Stimulated activated CD8-positive, alpha-beta memory T cell treated with anti-CD3 and anti-CD28 coated beads, Interleukin-4, amount 100 ng/mL, for 4 hours (primary cell): ENCODE results near the gene CTDP1.

Source experiments
- DNase-seq, 2 donors: peaks; one replicate each; pipeline ENCODE4 v3.0.0-alpha.2; 2020; ENCODE audit warnings: low read depth in 2 of 2, low spot score in 1 of 2

Gene CTDP1

DNA sequence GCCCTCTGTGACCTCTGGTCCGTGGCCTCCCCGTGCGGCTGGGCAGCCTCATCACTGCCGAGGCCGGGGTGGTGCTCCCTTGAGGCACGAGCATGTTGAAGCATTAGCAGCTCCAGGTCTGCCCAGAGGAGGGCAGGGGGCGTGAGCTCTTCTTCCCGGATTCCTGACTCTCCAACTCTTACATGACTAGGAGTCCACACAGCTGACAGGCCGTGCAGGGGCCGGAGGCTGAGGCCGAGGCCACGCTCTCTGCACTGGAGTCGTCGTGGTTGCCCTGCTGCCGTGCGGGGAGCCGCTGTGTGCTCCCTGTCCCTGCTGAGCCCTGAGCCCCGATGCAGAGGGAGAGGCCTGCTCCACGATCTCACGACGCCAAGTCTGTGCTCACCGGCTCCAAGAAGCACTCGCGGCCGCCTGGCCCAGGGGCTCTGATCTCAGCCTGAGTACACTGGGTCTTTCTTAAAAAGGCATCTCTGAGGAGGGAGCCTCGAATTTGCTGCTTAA, 98.7 kb downstream of the CTDP1 start:
- DNase-seq = no peak

DNA sequence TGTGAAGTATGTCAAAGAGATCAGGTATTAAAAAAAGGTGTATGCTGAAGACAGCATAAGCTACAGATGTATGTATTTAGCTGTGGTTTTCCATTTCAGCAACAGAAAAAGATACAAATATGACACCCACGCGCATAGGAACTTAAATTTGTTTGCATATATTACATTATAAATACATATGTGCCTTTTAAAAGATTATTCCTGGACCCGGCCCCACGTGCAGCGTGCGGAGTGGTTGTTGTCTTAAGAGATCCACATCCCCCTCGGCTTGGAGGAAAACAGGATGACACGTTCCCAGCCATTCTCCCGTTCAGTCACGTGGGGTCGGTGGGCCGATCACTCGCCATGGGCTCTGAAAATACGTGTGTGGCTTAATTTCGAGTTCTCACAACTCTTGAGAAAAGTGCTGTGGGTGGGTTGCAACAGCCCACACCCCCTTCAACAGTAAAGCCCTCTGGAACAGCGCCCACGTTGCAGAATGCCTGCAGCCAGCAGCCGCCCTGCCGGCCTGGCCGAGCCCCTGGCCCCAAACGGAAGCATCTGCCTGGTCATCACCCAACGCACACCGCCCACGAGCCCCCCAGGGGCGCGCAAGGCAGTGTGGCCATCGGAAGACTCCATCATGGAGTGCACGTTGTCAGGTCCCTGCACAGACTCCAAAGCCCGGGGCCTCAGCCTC, 99.6 kb downstream of the CTDP1 start:
- no peak for DNase-seq

DNA sequence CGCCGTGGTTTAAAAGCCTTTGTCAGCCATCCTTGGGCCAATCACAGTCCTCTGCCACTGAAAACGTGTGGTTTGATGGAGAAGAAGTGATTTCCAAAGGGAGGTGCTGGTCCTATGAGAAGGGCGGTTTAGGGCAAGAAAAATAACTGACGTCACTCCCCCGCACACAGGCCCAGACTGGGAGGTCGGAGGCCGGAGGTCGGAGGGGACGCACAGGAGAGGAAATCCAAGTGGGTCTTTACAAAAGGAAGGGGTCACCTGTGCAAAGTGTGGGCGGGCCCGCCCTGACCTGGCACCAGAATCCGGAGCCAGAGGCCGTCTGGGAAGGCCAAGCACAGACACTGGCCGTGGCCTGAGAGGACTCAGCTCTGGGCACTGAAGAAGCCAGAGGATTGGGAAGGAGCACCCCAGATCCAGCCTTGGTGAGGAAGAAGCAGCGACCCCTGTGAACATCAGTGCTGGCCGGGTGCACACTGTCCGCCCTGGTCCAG, 100.1 kb downstream of the CTDP1 start:
- DNase-seq = no peak

DNA sequence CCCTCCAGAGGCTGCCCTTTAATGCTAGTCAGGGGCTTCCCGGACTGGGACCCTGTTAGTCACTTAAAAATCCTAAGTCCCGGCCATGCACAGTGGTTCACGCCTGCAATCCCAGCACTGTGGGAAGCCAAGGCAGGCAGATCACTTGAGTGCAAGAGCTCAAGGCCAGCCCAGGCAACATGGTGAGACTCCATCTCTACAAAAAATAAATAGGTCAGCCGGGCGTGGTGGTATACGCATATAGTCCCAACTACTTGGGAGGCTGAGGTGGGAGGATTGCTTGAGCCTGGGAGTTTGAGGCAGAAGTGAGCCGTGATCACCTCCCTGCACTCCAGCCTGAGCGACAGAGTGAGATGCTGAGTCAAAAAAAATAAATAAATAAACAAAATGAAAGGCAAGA, 100.9 kb downstream of the CTDP1 start:
- no peak for DNase-seq

DNA sequence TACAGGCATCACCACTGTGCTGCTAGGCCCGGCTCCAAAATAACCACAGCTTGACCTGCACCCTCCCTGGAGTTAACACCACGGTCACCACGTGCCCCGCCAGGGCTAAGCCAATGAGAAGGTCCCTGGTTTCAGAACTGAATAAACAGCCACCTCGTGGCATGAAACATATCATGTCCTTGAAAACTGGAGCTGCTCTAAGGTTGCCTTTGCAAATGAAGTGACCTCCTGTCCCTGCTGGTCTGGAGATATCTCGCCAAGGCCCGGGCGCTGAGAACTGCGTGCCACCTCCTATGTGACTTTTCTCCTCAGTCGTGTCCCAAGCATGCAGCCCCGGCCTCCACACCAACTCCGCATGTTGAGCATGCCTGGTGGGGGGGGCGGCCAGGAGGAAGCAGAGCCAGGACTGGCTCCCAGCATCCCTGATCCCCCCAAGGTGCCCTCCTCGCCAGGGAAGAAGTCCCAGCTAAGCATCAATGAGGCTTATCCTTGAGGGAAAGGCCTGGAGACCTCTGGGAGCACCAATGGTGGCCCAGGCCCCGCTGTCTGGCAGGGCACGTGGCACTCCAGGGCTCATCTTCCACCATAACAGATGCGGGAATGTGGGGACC, 101.8 kb downstream of the CTDP1 start:
- no peak for DNase-seq

DNA sequence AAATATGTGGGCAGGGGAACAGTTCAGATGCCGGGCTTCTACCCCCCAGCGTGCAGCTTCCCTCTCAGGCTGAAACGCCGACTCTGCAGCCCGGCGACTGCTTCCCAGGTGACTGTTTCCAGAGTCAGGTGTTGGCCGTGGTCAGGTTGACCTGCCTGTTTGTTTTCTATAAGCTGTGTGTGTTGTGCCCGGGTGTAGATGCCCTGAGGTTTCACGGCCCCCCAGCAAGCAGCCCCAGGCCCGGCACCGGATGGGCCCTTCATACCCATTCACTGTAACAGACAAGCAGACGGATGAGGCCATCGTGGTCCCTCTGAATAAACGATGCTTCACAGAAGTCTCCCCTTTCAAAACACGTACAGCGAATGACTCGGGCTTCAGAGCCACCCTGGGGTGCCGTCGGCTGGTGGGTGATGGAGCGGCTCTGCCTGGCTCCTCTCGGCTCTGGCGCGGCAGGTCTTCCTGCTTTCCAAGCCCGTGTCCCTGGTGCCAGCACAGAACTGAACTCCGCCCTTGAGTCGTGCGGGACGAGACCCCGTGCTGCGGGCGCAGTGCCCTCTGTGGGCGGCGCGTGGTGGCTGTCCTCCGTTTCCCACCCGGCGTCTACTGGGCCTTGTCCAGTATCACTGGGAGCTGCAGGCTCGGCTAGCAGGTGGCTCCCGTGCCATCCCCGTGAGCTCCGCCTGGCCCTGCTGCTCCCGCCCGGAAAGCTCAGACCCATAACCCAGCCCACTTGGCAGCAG, 103.1 kb downstream of the CTDP1 start:
- no peak for DNase-seq

DNA sequence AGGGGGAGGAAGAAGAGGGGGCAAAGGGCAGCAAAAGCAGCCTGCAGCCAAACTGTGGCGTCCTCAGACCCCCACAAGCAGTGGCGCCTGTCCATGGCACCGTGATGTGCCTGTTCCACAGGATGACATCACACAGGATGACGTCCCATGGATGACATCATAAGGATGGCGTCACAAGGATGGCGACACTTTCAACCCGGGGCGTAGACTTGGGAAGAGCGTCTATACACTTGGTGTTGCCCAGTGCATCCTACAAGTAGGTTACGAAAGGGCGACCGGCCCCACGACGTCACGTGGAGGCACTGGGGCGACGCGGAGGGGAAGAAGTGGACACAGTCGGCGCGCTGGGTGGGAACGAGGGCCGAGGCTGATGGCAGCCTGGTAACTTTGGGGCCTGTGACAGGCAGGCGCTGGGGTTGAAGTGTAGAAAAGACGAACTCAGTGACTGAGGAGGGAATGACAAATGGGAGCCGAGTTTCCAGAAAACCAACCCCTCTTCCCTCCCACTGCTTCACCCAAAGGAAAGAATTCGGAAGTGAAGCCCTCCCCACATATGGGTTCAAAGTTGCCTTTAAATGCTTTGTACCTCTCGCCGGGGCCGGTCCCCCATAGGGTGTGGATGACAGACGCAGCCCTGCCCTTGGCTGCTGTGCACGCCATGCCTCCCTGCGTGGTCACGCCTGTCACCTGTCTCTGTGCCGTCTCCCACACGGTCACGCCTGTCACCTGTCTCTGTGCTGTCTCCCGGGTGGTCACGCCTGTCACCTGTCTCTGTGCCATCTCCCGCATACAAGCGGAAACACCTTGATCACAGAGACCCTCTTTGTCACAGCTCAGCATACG, 104.7 kb downstream of the CTDP1 start:
- no peak for DNase-seq

DNA sequence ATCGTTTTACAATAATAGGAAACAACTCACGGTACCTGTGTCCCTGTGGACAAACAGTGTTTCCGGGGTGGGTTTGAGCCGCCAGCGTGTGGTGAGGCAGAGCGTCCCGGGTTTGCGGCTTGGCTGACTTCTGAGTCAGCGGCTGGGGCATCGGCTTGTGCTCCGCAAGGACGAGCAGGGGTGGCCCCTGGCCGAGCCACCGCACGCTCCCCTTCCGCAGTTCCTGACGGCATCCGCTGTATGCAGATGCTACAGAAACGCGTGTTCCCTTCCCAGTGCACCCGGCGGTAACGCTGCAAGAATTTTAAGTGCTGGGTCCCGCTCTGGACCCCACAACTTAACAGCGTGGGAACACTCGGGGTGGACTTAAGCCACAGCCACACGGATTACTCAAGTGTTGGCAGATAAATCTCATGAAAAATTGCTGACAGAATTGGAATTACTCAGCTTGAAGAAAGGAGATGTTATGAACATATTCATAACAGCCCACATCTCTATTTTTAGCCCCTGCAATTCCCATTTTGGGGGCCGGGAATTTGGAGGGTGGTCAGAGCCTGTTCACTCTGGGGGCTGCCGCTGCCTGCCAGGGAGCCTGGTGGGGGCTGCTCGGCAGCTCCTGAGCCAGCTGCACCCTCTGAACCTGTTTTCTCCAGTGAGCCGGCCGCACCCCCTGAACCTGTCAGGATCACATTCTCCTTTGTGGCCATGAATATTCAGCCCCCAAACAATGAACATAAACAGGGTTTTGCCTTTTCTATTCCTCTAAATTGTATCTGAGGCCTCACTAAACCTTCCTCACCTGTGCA, 105.6 kb downstream of the CTDP1 start:
- no peak for DNase-seq

DNA sequence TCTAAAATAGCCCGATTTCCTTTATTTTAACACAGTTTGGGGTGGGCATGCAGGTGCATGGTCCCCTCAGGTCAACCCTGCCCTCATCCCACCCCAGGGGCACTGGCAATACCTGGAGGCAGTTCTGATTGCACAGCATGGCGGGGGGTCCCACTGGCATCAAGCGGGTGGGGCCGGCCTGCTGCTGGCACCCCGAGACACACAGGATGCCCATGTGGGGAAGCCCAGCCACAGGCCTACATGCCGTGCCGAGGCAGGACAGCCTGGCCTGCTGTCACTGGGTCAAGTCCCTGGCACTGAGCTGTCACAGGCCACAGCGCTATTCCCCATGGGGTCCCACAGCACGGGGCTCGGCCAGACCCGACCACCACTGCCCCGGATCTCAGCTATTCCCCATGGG, 106.2 kb downstream of the CTDP1 start:
- no peak for DNase-seq

DNA sequence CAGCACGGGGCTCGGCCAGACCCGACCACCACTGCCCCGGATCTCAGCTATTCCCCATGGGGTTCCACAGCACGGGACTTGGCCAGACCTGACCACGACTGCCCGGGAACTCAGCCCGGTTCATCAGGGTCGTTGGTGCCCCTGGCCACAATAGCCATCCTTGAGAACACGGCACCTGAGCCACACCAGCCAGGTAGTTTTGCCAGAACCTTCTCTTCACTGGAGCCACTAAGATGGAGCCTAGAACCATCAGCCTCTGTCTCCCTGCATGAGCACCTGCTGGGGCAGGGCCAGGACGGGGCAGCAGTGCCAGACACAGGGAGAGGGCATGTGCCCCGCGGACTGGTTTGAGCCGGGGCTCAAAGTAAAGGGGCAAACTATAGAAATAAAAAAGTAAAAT, 106.7 kb downstream of the CTDP1 start:
- no peak for DNase-seq

DNA sequence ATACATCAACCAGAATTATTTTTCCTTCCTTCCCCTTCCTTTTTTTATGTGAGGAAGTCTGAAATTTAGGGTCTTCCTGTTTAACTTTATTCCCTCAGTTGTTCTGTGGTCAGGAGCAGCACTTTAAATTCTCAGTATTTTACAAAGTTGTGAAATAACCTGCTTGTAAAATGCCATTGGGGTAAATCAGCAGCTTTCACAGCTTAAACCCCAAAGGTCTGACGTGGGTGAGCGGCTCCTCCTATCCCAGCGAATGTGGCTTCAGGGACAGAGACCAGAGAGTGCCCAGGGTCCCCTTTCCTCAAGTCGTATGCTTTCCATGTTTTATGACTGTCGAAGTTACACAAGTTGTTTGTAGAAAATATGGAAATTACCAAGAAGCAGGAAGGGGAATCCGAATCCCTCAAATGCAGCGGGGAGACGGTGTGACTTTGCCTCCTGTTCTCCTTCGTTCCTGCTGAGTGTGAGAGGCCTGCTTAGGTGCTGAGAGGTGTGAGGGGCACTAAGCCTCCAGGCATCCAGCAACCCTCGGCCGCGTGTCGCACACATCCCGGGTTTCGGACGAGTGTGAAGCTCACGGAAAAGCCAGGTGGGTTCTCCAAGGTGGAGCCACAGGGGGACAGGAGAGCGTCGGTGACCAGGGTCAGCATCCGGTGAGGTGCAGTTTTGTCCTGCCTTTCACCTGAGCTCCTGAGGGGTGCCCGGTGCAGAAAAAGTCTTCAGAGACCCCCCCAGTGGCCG, 107.4 kb downstream of the CTDP1 start:
- DNase-seq = no peak

DNA sequence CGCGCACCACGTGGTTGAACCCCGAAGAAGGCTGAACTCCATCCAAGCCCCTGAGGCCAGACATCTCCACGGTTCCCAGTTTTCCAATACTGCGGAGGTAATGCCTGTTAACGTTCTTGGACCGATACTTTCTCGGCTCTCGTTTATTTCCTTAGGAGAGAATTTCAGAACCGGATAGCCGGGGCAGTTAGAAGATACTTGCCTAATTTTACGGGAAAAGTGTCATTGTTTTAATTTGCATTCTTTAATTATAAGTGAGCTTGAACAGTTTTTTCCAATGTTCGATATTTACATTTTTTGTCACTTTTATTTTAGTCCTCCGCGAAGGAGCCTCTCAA, 107.9 kb downstream of the CTDP1 start:
- DNase-seq = no peak

DNA sequence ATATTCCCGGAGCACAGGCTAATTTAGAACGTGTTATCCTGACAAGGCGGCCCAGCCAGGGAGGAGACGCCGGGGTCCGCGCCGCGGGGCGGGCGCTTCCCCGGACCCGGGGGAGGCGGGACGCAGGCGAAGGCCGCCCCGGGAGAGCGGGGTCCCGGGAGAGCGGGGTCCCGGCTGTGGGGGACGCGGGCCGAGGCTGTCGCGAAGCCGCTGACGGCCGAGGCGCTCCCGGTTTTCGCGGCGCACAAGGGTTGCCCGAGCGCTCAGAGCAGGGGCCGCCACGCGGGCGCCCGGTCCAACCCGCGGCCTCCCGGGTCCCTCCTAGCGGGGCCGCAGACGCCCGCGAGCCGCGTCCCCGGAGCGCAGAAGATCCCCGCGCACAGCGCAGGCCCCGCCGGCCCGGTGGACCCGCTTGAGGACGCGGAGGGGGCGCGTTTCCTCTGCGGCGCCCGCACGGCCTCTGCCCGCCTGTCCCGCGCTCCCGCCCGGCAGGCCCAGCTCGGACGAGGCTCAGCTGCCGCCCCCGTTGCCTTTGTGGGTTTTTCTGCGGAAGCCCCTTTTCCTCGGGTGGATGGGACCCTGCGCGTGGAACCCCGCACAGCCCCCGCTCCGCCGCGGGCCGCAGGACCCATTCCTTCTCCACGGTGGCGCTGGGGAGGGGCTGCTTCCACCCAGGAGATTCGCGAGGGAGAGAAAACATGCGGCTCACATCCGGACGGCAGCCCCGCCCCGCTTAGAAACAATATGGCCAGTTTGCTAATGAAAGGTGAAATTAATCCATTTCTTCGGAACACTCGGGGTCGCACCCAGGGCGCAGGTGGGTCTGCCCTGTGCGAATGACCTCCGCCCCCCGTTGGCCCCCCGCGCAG, 108.5 kb downstream of the CTDP1 start:
- DNase-seq = no peak

DNA sequence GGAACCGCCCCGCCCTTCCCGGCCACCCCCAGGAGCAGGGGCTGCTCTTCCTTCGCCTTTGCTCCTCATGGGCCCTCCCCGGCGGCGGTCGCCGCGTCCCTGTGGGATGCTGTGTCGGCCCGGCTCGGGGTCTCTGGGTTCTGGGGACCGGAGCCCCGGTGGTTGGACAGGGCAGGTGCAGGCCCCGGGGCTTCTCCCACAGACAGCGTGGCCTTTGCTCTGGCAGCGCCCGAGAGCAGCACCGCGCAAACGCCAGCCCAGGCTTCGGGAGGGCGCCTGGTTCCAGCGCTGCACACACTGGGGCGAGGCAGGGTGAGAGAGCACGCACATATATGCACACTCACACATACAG, 109.1 kb downstream of the CTDP1 start:
- DNase-seq = no peak

DNA sequence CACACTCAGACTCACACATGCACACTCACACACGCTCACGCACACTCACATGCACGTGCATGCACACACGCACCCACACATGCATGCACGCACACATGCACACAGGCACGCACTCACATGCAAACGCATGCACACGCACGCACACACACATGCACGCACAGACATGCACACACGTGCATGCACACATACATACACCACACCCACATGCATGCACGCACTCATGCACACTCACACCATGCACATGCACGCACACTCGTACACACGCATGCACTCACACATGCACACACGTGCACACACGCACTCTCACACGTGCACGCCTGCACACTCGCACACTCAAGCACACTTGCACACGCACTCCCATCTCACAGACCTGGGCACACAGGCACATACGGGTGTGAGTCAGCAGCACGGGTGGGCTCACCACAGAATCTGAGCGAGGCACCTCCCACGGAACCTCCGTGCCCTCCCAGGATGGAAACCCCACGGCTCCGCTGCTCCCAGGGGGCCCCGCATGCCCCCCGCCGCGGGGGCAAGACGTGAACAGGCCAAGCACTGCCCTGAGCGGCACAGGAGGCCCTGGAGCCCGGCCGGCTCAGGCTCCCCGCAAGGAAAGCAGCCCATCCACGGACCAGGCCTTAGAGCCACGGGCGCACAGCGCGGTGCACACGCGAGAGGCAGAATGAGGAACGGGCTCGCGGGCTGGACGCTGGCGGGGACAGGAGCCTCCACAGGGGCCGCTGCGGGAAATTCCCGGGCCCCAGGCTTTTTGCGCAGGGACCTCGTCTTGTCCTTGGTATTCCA, 109.7 kb downstream of the CTDP1 start:
- no peak for DNase-seq

DNA sequence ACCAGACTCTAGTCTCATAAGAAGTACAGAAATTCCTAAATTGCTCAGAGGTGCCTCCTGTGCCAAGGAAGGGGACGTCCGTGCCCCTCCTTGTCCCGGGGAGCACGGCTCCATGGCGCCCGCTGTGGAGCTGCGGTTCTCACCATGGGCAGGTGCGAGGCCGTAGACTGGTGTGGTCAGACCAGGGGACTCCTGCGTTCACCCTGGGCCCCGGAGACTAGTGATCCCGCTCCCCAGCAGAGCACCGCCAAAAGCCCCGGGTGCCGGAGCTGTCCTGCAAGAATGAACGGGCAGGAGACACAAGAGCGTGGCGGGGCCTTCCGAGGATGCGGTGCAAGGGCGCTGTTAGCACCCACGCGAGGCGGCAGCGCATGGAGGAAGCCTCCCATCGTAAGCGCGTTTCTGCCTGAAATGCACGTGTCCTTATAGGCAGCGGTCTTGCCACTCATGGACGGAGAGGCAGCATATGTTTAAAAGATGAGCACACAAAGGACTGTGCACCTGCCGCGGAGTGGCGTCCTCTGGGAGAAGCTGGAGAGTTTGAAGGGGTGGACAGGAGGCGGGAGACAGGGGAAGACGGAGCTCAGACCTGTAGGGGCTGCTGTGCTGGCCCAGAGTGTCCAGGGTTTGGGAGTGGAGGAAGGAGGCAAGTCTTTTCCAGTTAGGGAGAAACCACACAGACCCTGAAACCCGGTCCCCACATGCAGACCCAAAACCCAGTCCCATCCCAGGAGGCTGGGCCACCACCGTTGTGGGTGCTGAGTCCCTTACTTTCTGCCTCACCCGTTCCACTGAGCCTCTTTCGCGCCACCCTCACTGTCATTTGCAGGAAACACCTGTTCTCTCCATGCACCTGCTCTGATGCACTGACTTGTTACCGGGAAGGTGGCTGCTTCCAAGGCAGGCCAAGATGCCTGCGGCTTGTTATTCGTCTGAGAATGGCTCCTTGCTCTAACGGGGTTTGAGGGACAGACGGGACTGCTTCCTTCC, 110.6 kb downstream of the CTDP1 start:
- DNase-seq = no peak
